GM18867 (cell line): ENCODE results near the gene PGS1.

Experiments
- ATAC-seq: cut with Tn5 transposase; IDR thresholded peaks from one replicate; pipeline ENCODE4 v1.9.1; 2021; ENCODE audit warnings: mild to moderate bottlenecking, moderate library complexity; ENCODE audit not compliant: unreplicated experiment

PGS1 gene

DNA sequence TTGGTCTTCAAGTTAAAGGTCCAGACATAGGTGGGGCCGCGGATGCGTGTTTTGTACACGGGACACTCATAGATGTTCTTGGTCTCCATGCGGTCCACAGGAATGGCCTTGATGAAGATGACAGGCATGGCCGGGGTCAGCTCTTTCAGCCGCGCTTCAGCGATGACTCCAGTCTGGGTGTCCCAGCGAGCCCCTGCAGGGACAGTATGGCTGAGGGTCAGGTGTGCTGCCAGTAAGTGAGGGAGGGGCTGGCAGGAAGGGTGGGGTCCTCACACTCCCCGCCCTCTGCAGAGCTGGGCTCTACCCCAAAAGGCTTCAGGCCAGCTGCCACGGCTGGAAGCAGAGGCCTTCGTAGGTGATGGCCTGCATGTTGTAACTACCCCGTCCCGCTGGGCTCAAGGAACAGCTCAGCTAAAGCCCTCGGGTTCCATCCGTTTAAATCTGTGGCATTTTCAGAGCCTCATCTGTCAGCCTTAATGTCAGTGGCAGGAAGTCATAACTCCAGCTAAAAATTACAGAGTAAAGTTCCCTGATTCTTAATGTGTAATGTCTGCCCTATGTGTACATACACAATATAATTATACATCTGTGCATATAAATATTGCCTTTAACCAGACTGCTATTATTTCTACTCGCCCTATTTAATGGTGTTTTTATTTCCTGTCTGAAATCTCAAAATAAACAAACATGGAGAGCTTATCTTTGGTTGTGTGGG, 45.7 kb downstream of the PGS1 start:
- ATAC-seq: no peak

DNA sequence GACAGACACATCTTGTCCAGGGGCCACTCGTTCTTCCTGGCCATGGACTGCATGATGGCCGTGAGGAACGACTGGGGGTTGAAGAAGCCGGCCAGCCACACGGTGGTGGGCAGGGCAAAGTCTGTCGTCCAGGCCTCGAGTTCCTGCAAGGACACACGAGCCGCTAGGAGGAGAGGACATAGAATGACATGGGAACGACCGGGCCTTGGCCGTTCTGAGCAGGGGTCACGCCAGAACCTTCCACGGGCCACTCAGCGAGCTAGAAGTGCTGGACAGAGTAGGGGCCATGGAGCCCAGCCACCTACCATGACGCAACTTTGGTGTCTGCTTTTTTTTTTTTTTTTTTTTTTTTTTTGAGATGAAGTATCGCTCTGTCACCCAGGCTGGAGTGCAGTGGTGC, 47.0 kb downstream of the PGS1 start:
- ATAC-seq: no peak

DNA sequence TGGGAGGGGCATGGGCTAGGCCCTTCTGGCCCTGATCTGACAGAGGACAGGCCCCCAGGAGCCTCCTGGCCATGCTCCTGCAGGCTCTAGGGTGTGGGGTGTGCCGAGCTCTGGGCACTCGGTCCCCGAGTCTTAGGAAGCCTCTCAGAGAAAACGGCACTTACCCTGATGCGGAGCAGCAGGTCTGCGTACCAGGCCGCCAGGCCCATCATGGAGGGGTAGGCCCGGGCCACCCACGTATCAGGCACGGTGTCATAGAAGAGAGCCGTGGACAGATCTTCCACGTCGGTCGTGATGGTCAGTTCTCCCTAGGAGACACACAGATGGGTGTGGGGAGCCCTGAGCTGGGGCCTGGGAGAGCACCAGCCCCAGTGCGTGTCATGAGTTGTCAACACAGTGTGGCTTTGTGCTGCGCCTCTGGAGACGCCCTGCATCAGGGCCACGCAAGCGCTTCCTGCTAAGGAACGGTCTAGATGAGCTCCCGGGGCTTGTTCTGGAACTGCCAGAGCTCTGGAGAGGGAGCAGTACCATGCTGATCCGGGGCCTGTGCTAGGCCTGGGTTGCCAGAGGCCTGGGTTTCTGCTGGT, 47.9 kb downstream of the PGS1 start:
- no peak for ATAC-seq

DNA sequence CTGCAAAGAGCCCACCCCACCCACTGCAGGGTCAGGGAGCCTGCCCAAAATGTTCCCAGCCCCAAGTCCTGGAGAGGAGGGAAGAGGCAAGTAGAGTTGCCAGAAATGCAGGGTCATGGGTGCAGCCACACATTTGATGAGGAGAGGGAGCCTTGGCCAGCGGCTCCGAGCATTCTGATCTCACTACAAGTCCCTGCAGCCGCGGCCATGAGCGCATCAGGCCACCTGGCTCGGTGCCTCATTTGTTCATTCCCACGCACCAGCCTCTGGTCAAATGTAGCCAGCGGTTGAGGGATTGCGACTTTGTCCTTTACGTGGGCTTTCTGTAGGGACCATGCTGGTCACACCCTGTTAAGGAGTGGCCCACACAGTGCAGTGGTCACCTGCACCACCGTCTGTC, 48.7 kb downstream of the PGS1 start:
- no peak for ATAC-seq

DNA sequence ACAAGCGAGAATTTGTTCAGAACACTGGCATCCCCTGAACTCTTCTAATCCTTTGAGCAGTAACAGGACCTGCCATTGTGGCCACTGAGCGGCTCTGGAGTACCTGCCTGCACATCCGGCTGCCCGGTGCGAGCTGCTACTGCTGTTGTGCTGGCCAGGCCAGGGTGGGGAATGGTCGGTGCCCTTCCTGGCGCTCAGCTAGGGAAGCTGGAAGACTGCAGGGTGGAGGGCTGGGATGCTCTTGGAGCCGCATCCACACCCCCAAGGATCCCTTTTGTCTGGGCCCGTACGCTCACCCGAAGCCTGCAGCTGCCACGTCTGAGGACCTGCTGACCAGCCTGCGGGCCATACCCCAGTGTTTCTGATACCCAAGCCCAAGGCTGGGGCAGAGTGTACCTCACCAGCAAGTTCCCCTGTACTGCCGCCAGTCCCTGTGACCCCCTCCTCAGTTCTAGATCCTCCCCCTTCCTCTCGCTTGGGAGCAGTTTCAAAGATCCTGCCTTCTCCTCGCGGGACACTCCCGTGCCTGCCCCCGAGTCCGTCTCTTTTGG, 49.7 kb downstream of the PGS1 start:
- ATAC-seq: no peak

DNA sequence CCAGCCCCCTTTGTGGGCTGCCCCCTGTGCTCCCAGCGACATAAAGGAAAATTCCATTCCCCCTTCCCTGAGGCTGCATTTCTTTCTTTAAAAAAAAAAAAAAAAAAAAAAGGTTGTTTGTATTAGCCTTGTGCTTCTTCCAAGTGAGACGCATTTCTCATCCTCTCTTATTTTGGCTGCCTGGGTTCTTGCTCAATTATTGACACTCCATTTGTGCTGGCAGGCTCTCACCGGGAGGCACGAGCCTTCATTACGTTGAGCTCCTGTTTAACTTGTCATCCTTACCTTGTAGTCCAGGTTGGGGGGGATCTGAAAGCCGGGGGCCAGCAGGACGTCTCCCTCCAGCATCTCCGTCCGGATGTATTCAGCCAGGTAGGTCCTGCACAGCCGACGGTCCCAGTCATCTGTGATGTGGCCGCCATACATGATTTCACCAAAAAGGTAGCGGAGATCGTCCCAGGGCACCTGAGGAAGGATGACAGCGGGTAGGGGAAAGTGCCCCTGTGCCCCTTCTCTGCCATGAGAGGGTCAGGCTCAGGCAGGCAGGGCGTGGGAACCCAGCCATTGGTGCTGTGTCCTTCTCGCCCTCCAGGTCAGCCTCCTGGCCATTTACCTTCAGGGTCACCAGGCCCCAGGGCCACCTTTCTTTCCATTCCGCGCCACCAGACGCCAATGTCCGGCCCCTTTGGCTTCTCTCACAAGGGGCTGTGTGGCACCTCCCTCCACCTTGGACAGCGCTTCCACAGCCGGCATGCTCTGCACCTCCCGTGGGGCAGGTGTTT, 50.6 kb downstream of the PGS1 start:
- ATAC-seq: no peak

- ATAC-seq: no peak
Observed at GRCh38 chr17:78429618-78429995, 51.2 kb downstream of the PGS1 start.

- ATAC-seq: no peak
Observed at GRCh38 chr17:78430892-78431691, 52.6 kb downstream of the PGS1 start.

DNA sequence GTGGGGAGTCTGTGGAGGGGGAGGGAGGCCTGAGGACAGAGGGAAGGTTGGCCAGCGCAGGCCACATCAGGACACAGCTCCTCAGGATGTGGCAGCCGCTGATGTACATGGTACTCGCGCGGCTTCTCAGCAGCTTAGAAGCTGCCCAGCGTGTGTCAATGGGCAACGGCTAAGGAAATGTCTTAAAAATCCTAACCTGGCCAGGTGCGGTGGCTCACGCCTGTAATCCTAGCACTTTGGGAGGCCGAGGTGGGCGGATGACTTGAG, 53.2 kb downstream of the PGS1 start:
- no peak for ATAC-seq

DNA sequence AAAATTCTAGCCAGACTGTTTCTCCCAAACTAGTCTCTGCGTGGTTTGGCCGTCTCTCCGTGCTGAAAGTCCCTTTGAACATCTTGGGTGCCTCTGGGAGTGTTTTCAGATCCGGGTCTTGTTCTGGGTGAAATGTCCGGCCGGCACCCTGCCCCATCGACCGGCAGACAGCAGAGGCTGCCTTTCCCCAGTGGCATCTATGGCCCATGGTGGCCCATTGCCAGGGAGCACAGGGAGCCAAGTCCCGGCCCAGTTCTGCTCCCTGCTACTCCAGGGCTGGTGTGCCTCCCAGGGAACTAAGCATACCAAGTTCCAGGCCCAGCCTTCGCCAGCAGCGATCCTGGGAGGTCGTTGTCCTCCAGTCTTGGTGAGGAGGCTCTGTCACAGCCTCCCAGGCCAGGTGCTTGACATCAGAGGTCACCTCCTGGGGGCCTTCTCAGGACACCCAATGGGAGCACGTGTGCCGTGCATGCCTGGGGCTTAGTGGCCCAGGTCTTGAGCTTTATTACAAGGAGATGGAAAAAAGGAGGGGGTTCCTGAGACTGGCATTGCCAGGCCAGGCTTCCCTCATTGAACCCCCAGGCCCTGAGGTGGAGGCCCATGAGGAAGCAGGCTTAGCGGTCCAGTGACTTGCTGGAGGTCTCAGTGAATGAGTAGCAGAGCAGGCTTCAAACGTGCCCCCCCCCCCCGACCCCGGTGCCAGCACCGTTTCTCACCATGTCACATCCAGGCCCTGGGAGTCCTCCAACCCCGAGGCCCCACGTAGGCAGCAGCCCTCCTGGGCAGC, 54.0 kb downstream of the PGS1 start:
- no peak for ATAC-seq

DNA sequence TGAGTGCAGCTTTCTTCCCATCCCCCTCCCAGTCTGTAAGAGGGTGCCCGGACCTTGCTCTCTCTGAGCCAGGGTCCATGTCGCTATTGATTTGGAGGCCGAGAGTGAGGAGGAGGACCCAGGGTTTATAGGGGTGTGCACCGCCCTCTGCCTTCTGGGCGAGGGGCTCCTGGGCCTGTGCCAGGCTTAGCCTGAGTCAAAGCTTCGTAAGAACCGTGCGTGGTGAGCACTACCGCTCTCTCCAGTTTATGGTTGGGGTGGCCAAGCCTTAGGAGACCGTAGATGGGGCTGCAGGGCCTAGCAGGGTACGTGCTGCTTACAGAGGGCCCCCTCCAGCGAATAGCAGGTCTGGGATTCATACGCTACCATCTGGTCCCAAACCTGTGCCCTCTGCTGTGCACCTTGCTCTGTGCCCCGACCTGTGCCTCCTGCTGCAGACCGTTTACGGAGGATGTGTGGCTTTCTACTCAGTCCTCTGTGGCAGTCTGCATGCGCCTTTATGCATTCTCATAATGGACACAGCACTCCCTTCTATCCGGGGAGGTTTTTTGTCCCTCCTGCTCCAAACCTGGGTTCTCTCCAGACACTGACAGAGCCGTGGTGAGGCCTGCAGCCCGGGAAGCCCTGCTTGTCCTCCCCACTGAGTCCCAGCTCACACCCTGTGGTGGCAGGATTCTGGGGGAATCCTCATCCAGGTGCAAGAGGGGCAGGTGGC, 54.7 kb downstream of the PGS1 start:
- no peak for ATAC-seq

DNA sequence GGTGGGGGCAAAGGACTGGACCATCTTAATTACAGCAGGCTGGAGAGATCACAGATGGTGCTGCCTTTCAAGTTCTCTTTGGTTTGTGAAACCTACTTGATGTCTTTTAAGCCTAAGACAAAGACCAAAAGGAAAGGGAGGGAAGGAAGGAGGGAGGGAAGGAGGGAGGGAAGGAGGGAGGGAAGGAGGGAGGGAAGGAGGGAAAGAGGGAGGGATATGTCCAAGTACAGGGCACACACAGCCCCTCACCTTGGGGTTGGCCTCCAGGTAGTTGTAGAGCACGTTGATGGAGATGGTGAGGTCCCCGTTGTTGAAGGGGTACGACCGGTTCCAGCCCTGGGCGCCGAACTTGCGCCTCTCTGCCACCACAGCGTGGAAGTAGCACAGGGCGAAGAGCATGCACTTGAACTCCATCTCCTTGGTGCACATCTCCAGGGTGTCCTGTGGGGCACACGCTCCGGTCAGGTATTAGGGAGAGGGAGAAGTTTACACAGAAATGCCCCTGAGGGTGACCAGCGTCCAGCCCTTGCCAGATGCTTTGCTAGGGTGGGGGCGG, 55.4 kb downstream of the PGS1 start:
- no peak for ATAC-seq

DNA sequence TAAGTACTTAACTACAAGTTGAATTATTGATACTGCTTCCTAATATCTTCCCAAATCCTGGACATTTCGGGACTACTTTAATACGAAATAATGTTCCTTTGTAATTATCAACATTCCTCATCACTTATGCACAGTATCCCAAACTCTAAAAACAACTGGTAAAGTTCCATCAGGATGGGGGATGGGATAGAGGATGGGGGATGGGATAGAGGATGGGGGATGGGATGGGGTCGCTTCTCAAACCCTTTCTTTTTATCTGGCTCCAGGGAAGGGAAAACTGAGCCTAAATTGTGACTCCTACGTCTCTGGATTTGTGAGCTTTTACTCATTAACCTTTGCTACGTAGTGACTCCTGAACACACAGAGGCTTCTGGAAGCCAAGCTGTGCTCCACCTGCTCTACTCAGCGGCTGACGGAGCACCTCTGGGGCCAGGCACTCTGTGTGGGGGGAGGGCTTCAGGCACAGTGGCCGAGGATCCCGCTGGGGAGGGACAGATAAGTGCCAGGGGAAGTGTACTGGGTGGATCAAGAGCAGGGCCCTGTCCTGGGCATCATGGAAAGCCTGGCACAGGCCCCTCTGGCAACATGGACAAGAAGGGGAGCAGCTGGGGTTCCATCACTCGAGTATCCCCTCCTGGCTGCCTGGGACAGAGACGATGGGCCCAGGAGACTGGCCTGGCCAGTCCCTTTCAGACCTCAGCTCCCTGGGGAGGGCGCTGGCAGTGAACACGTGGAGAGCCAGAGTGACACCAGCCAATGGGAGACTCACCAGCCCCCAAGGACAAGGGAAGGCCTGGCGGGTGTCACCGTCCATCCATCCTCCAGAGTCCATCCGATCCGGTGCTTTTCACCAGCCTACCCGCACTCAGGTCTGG, 56.2 kb downstream of the PGS1 start:
- no peak for ATAC-seq

GRCh38 chr17:78435330-78436005, 57.0 kb downstream of the PGS1 start:
- no peak for ATAC-seq

DNA sequence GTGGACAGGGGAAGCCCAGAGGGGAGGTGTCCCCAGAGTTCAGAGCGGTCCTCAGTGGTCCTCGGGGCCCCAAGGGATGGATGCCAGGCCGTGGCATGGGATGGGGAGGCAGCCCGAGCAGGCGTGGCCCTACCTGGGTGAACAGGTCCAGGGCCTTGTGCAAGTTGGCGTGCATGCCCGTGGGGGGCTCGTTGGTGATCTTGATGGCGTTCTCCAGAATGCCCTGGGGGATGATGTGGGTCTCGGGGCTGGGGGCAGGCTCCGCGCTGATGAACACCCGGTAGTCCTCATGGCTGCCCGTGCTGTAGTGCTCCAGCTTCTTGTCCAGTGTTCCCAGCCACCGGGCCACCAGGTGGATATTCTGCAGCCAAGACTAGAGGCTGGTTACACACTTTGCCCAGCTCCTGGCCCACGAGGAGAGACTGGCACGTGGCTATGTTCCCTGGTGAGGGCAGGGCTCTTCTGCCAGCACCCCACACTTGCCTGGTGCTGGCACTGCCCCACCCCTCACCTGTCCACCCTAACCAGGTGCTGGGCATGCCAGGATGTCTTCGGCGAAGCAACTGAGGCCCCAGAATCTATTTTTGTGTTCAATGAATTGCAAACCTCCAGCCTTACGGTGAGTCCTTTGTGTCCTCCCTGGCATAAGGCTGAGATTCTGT, 59.2 kb downstream of the PGS1 start:
- no peak for ATAC-seq

- no peak for ATAC-seq
Observed at GRCh38 chr17:78438271-78438691, 59.8 kb downstream of the PGS1 start.

- no peak for ATAC-seq
Observed at GRCh38 chr17:78438694-78439325, 60.4 kb downstream of the PGS1 start.
